Loucy (cell line): ENCODE measurements around the gene HOXA3.

Experiments used
- H2AFZ ChIP-seq: fragments of 200-600 bp; sonication (generic); 2 replicates; pipeline ENCODE4 v1.6.0; 2016; ENCODE audit warnings: antibody characterized with exemption, mild to moderate bottlenecking, low read length, moderate library complexity
- H3F3A ChIP-seq: fragments of 200-600 bp; 2 replicates; pipeline ENCODE4 v1.6.0; 2016; ENCODE audit warnings: antibody characterized with exemption, low read depth, mild to moderate bottlenecking
- H3K27me3 ChIP-seq: fragments of 200-600 bp; sonication (generic); 2 replicates; pipeline ENCODE4 v1.6.1; 2014; ENCODE audit warnings: low read length, mild to moderate bottlenecking; ENCODE audit not compliant: insufficient read depth, poor library complexity, severe bottlenecking
- H3K36me3 ChIP-seq: fragments of 200-600 bp; sonication (generic); 2 replicates; pipeline ENCODE4 v1.6.1; 2016; ENCODE audit warnings: low read length; ENCODE audit not compliant: insufficient read depth
- H3K4me1 ChIP-seq: fragments of 200-600 bp; sonication (generic); 2 replicates; pipeline ENCODE4 v1.5.1; 2014; ENCODE audit warnings: low read length, mild to moderate bottlenecking; ENCODE audit not compliant: insufficient read depth, poor library complexity, severe bottlenecking
- H3K4me2 ChIP-seq: fragments of 200-600 bp; sonication (generic); 2 replicates; pipeline ENCODE4 v1.6.0; 2014; ENCODE audit warnings: antibody characterized with exemption, low read length, low read depth, mild to moderate bottlenecking; ENCODE audit not compliant: poor library complexity, severe bottlenecking
- H3K4me3 ChIP-seq: fragments of 200-600 bp; sonication (generic); 2 replicates; pipeline ENCODE4 v1.5.1; 2014; ENCODE audit warnings: low read length, mild to moderate bottlenecking, mixed read lengths; ENCODE audit not compliant: poor library complexity, severe bottlenecking
- H3K79me2 ChIP-seq: fragments of 200-600 bp; sonication (generic); 2 replicates; pipeline ENCODE4 v1.6.1; 2014; ENCODE audit warnings: low read length; ENCODE audit not compliant: insufficient read depth
- H3K9ac ChIP-seq: fragments of 200-600 bp; sonication (generic); 2 replicates; pipeline ENCODE4 v1.6.0; 2014; ENCODE audit warnings: mild to moderate bottlenecking, low read depth, low read length, moderate library complexity; ENCODE audit not compliant: poor library complexity, severe bottlenecking
- H3K9me2 ChIP-seq: fragments of 200-600 bp; sonication (generic); replicated peaks from 2 replicates; pipeline ENCODE4 v1.6.1; 2016; ENCODE audit warnings: low read depth, low read length, mixed read lengths
- H3K9me3 ChIP-seq: fragments of 200-600 bp; sonication (generic); 2 replicates; pipeline ENCODE4 v1.6.1; 2014; ENCODE audit warnings: mild to moderate bottlenecking, antibody characterized with exemption, low read length, low read depth; ENCODE audit not compliant: insufficient read depth
- H4K20me1 ChIP-seq: fragments of 200-600 bp; sonication (generic); 2 replicates; pipeline ENCODE4 v1.6.0; 2014; ENCODE audit warnings: antibody characterized with exemption, low read length, mild to moderate bottlenecking; ENCODE audit not compliant: insufficient read depth, poor library complexity, severe bottlenecking
- CTCF ChIP-seq: fragments of 200-600 bp; sonication (generic); conservative IDR thresholded peaks from 2 replicates; pipeline ENCODE4 v1.5.1; 2014; ENCODE audit warnings: mild to moderate bottlenecking, antibody characterized with exemption, low read length
- EZH2phosphoT487 ChIP-seq: fragments of 200-600 bp; IDR thresholded peaks from 2 replicates; pipeline ENCODE4 v1.6.1; 2018; ENCODE audit warnings: antibody characterized with exemption, mild to moderate bottlenecking, moderate library complexity, borderline replicate concordance

HOXA3 gene

GRCh38 chr7:27148756-27149641, 3.4 kb downstream of the HOXA3 start:
- peaks cover 32% of the 10 kb centered on the region for H3K4me1 ChIP-seq
- peak overlapping the region; percentile 99 for H3K9ac ChIP-seq
- H3K4me3 ChIP-seq = peak overlapping the region; percentile 94
- H4K20me1 ChIP-seq = peaks cover 81% of the 10 kb centered on the region
- no peak for TF ChIP-seq EZH2phosphoT487
- no peak for TF ChIP-seq CTCF
- H3K36me3 ChIP-seq = peaks cover 58% of the 10 kb centered on the region
- H2AFZ ChIP-seq = no peak overlapping the region
- peak overlapping the region; percentile 91 for H3K4me2 ChIP-seq
- H3K9me3 ChIP-seq = no peaks in the 10 kb centered on the region
- H3K79me2 ChIP-seq = peaks cover 100% of the 10 kb centered on the region
- no peaks in the 10 kb centered on the region for H3K9me2 ChIP-seq
- peaks cover 35% of the 10 kb centered on the region for H3K27me3 ChIP-seq
- no peaks in the 10 kb centered on the region for H3F3A ChIP-seq

GRCh38 chr7:27148031-27148755, 4.2 kb downstream of the HOXA3 start:
- Histone ChIP-seq H3K4me1 (peaks cover 32% of the 10 kb centered on the region), H3K9ac (peak overlapping the region; percentile 99), H3K27me3 (peaks cover 35% of the 10 kb centered on the region), H2AFZ (no peak overlapping the region), H3K79me2 (peaks cover 100% of the 10 kb centered on the region), H3F3A (no peaks in the 10 kb centered on the region), H3K4me2 (peak overlapping the region; percentile 91), H3K36me3 (peaks cover 66% of the 10 kb centered on the region), H4K20me1 (peaks cover 89% of the 10 kb centered on the region), H3K4me3 (peak overlapping the region; percentile 94), H3K9me3 (no peaks in the 10 kb centered on the region), H3K9me2 (no peaks in the 10 kb centered on the region)
- no peak for TF ChIP-seq CTCF

GRCh38 chr7:27147199-27148030, 5.0 kb downstream of the HOXA3 start, which contains the start of gene HOXA6:
HOXA6 (minus strand) TSS chr7:27147774; CDS start chr7:27147749, 25 bp downstream.
- Histone ChIP-seq H3K4me1 (peaks cover 31% of the 10 kb centered on the region), H3K79me2 (peaks cover 100% of the 10 kb centered on the region), H3K27me3 (peaks cover 35% of the 10 kb centered on the region)

More at GRCh38 chr7:27147199-27148030, 5.0 kb downstream of the HOXA3 start, which contains the start of gene HOXA6:
- Histone ChIP-seq H2AFZ (no peak within 1 kb of the TSS), H3K9me2 (no peaks in the 10 kb centered on the region), H3F3A (no peaks in the 10 kb centered on the region), H3K9me3 (no peaks in the 10 kb centered on the region), H3K36me3 (peaks cover 73% of the 10 kb centered on the region), H4K20me1 (peaks cover 97% of the 10 kb centered on the region), H3K4me3 (peak within 1 kb of the TSS; percentile 94), H3K9ac (peak within 1 kb of the TSS; percentile 99), H3K4me2 (peak within 1 kb of the TSS; percentile 91)
- no peak for TF ChIP-seq CTCF
- TF ChIP-seq EZH2phosphoT487 = no peak
